ENCODE data around the gene KLK14. TPM values are rescaled to one million over a fixed set of nuclear protein-coding genes. Genes with fewer than 3 reads are reported as not detected.

KLK14 gene
- total RNA-seq, 1 donor from 2014 or later: not detected

DNA sequence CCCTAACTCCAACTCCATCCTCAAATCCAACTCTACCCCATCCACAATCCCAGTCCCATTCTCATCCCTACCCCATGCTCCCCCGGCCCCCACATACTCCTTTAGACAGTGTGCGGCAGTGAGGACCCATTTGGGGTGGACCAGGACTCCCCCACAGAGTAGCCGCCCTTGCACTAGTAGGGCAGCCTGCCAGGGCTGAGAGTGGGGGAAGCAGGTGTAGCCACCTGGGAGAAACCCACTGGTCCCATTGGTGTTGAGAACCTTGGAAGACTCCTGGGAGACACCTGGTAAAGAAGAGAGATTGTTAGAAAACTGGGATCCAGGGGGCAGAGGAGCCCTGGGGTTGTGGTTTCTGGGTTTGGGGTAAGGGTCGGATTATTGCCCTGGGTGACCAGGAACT, 22.4 kb downstream of the KLK14 start:
- DNase-seq (ENCODE audit: low spot score in 2 of 2): no peak
- H3K27ac ChIP-seq: no peak overlapping the region
- H3K4me1 ChIP-seq: no peaks in the 10 kb centered on the region
- intact Hi-C loops (cut with DNase I): no loop called here
- TF ChIP-seq, protein P1, sequence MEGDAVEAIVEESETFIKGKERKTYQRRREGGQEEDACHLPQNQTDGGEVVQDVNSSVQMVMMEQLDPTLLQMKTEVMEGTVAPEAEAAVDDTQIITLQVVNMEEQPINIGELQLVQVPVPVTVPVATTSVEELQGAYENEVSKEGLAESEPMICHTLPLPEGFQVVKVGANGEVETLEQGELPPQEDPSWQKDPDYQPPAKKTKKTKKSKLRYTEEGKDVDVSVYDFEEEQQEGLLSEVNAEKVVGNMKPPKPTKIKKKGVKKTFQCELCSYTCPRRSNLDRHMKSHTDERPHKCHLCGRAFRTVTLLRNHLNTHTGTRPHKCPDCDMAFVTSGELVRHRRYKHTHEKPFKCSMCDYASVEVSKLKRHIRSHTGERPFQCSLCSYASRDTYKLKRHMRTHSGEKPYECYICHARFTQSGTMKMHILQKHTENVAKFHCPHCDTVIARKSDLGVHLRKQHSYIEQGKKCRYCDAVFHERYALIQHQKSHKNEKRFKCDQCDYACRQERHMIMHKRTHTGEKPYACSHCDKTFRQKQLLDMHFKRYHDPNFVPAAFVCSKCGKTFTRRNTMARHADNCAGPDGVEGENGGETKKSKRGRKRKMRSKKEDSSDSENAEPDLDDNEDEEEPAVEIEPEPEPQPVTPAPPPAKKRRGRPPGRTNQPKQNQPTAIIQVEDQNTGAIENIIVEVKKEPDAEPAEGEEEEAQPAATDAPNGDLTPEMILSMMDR (IDR thresholded peaks at IDR 0.05): no peak
- H3K4me3 ChIP-seq: no peak overlapping the region
- no peaks in the 10 kb centered on the region for H3K9me3 ChIP-seq
- H3K27me3 ChIP-seq: no peaks in the 10 kb centered on the region
- no peaks in the 10 kb centered on the region for H3K36me3 ChIP-seq

DNA sequence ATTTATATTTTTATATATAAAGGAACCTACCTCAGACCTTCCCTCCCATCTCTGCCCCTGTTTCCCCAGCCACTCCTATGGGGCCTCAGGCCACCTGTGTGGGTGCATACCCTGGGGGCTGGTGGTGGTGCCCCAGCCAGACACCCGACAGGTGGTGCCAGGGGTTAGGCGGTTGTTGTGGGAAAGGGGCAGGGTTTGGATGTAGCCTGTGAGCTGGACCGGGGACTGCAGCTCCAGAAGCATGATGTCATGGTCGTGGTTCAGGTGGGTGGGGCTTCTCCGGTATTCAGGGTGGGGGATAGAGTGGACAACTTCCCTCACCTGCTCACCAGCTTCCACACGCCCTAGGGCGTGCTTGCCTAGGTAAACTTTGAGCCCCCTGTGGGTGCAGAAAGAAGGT, 23.0 kb downstream of the KLK14 start:
- H3K36me3 ChIP-seq: no peaks in the 10 kb centered on the region
- intact Hi-C loops (cut with DNase I): no loop called here
- TF ChIP-seq, protein P1 (IDR thresholded peaks at IDR 0.05): no peak
- no peaks in the 10 kb centered on the region for H3K4me1 ChIP-seq
- H3K9me3 ChIP-seq: no peaks in the 10 kb centered on the region
- no peak for DNase-seq (ENCODE audit: low spot score in 2 of 2)
- no peak overlapping the region for H3K27ac ChIP-seq
- H3K27me3 ChIP-seq: no peaks in the 10 kb centered on the region
- H3K4me3 ChIP-seq: no peak overlapping the region

DNA sequence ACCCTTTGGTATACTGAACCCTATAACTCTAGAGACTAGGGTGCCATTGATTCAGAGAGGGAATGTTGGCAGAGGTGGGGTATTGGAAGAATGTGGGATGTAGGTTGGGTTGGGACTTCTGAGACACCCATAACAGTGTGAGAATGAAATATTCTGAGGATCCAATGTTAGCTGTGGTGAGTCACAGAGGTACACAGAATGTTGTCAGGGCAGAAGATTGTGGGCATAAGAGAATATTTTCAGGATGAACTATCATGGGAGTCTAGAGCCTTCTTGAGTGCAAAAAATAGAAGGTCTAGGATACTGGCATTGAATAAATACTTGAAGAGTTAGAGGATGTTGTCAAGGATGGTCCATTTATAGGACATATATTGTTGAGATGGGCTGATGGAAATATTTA, 26.8 kb downstream of the KLK14 start:
- Histone ChIP-seq H3K27me3 (no peaks in the 10 kb centered on the region), H3K9me3 (no peaks in the 10 kb centered on the region)

DNA sequence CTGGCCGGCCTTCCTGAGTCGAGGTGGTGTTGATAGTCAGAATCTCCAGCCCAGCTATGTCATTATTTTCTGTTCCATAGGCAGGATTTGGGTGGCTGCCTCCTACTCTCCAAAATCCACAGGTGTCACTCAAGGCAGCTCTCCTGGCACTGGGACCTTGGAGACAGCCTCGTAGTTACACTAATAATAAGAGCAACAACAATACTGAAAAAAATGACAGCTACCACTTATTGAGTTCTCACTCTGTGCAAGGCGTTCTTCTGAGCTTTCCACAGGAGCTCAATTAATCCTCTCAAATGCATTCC, 35.7 kb downstream of the KLK14 start:
- intact Hi-C loops (cut with DNase I): no loop called here
- DNase-seq (ENCODE audit: low spot score in 2 of 2): no peak
- no peaks in the 10 kb centered on the region for H3K9me3 ChIP-seq
- no peak overlapping the region for H3K27ac ChIP-seq
- TF ChIP-seq, protein P1 (IDR thresholded peaks at IDR 0.05): no peak
- H3K27me3 ChIP-seq: no peaks in the 10 kb centered on the region
- H3K4me3 ChIP-seq: no peak overlapping the region
- H3K4me1 ChIP-seq: no peaks in the 10 kb centered on the region
- no peaks in the 10 kb centered on the region for H3K36me3 ChIP-seq

More for the DNA sequence above, 26.8 kb downstream of the KLK14 start:
- Histone ChIP-seq H3K27ac (no peak overlapping the region), H3K4me1 (no peaks in the 10 kb centered on the region), H3K4me3 (no peak overlapping the region), H3K36me3 (no peaks in the 10 kb centered on the region)
- DNase-seq (ENCODE audit: low spot score in 2 of 2): no peak
- TF ChIP-seq, protein P1 (IDR thresholded peaks at IDR 0.05): no peak
- intact Hi-C loops (cut with DNase I): no loop called here

DNA sequence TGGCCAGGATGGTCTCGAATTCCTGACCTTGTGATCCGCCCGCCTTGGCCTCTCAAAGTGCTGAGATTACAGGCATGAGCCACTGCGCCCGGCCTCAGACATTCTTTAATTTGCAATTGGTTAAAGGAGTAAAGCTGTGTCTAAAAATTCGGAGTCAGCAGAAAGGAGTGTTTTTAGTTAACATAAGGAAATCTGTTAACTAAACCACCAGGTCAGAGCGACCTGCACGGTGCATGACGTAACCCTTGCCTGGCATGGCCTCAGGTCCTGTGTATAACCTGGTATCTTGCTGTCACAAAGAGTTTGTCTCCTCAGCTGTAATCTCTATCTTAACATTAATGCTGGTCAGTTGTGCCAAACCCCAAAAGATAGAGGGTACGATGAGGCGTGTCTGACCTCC, 38.4 kb downstream of the KLK14 start:
- TF ChIP-seq, protein P1 (IDR thresholded peaks at IDR 0.05): no peak
- H3K4me3 ChIP-seq: no peak overlapping the region
- H3K9me3 ChIP-seq: no peaks in the 10 kb centered on the region
- H3K27me3 ChIP-seq: no peaks in the 10 kb centered on the region
- DNase-seq (ENCODE audit: low spot score in 2 of 2): no peak
- intact Hi-C loops (cut with DNase I): no loop called here
- no peaks in the 10 kb centered on the region for H3K4me1 ChIP-seq
- H3K27ac ChIP-seq: no peak overlapping the region
- H3K36me3 ChIP-seq: no peaks in the 10 kb centered on the region

DNA sequence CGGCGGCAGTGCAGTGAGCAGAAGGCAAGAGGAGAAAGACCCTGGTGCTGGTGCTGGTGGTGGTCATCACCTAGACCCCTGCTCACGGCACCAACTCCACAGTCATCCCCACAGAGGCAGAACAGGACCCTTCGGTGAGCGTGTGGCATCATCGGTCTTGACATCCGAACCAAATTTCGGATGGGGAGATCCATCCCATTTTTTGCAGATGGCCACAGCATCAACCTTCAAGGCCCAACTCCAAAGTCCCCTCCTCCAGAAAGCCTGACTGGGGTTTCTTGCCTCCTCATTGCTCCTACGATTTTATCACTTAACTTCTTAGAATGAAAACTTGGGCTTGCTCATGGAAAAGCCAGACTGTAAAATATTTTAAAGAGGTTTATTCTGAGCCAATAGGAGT, 39.2 kb downstream of the KLK14 start:
- Histone ChIP-seq H3K27me3 (no peaks in the 10 kb centered on the region), H3K4me1 (no peaks in the 10 kb centered on the region), H3K27ac (no peak overlapping the region), H3K36me3 (no peaks in the 10 kb centered on the region), H3K4me3 (no peak overlapping the region), H3K9me3 (no peaks in the 10 kb centered on the region)
- DNase-seq (ENCODE audit: low spot score in 2 of 2): no peak
- intact Hi-C loops (cut with DNase I): no loop called here
- TF ChIP-seq, protein P1 (IDR thresholded peaks at IDR 0.05): no peak

Measured in ascending aorta (tissue), 2 donors.